OCI-LY3 (cell line): Measurements from ENCODE around the gene CEP250.

Source experiments
- H2AFZ ChIP-seq: fragments of 200-600, 300-600 bp; shearing (Covaris generic); 2 replicates; pipeline ENCODE4 v1.6.0; 2014; ENCODE audit warnings: antibody characterized with exemption, low read depth, low read length
- H3K27ac ChIP-seq: fragments of 200-600, 300-600 bp; sonication (generic); 2 replicates; pipeline ENCODE4 v1.5.1; 2014; ENCODE audit warnings: mild to moderate bottlenecking, low read length, moderate library complexity, mixed read lengths
- H3K27me3 ChIP-seq: fragments of 200-600, 300-600 bp; sonication (generic); 2 replicates; pipeline ENCODE4 v1.6.1; 2014; ENCODE audit warnings: low read depth, low read length, mixed read lengths
- H3K36me3 ChIP-seq: fragments of 200-600, 300-600 bp; sonication (generic); replicated peaks from 2 replicates; pipeline ENCODE3; 2014; ENCODE audit warnings: low read depth, low read length, mixed read lengths
- H3K4me1 ChIP-seq: fragments of 300-600, 200-600 bp; sonication (generic); 2 replicates; pipeline ENCODE4 v1.6.1; 2014; ENCODE audit warnings: low read length, mixed read lengths
- H3K4me2 ChIP-seq: fragments of 200-600, 300-600 bp; sonication (generic); 2 replicates; pipeline ENCODE4 v1.6.1; 2014; ENCODE audit warnings: low read length, mixed read lengths
- H3K4me3 ChIP-seq: fragments of 300-600, 200-600 bp; sonication (generic); 2 replicates; pipeline ENCODE4 v1.5.1; 2014; ENCODE audit warnings: antibody characterized with exemption, mild to moderate bottlenecking, low read length, moderate library complexity
- H3K79me2 ChIP-seq: fragments of 300-600, 200-600 bp; shearing (Covaris generic); 2 replicates; pipeline ENCODE4 v1.6.1; 2014; ENCODE audit warnings: mild to moderate bottlenecking, low read length, mixed read lengths
- H3K9ac ChIP-seq: fragments of 300-600, 200-600 bp; shearing (Covaris generic); 2 replicates; pipeline ENCODE4 v1.6.0; 2014; ENCODE audit warnings: mild to moderate bottlenecking, low read length, moderate library complexity
- H3K9me3 ChIP-seq: fragments of 200-600, 300-600 bp; shearing (Covaris generic); 2 replicates; pipeline ENCODE4 v1.6.1; 2014; ENCODE audit warnings: low read length, mixed read lengths; ENCODE audit not compliant: insufficient read depth
- H4K20me1 ChIP-seq: fragments of 200-600, 300-600 bp; sonication (generic); 2 replicates; pipeline ENCODE4 v1.6.1; 2016; ENCODE audit warnings: low read length, mixed read lengths; ENCODE audit not compliant: insufficient read depth
- CTCF ChIP-seq: fragments of 200-600, 300-600 bp; sonication (generic); IDR thresholded peaks from 2 replicates; pipeline ENCODE4 v1.5.1; 2014; ENCODE audit warnings: antibody characterized with exemption, low read length, low read depth
- EZH2phosphoT487 ChIP-seq: fragments of 200-600 bp; shearing (Covaris generic); IDR thresholded peaks from 2 replicates; pipeline ENCODE4 v1.6.1; 2018; ENCODE audit warnings: antibody characterized with exemption, mixed run types, low read depth

CEP250 gene

GRCh38 chr20:35462351-35462750 is 7.0 kb downstream of the CEP250 start:
- TF ChIP-seq CTCF (no peak), EZH2phosphoT487 (no peak)
- Histone ChIP-seq H3K4me2 (no peak overlapping the region), H3K9me3 (no peaks in the 10 kb centered on the region)

GRCh38 chr20:35463455-35464300 is 8.3 kb downstream of the CEP250 start:
- no peaks in the 10 kb centered on the region for H3K79me2 ChIP-seq
- no peaks in the 10 kb centered on the region for H4K20me1 ChIP-seq
- no peak overlapping the region for H2AFZ ChIP-seq
- peaks cover 43% of the 10 kb centered on the region for H3K36me3 ChIP-seq
- TF ChIP-seq EZH2phosphoT487: no peak
- TF ChIP-seq CTCF: peak; percentile 93
- H3K9me3 ChIP-seq: no peaks in the 10 kb centered on the region
- H3K4me3 ChIP-seq: no peak overlapping the region
- no peak overlapping the region for H3K9ac ChIP-seq
- H3K27me3 ChIP-seq: no peaks in the 10 kb centered on the region
- H3K4me2 ChIP-seq: no peak overlapping the region
- H3K27ac ChIP-seq: no peak overlapping the region
- peaks cover 8% of the 10 kb centered on the region for H3K4me1 ChIP-seq

More at GRCh38 chr20:35462351-35462750, 7.0 kb downstream of the CEP250 start:
- H3K4me3 ChIP-seq: no peak overlapping the region
- no peaks in the 10 kb centered on the region for H3K27me3 ChIP-seq
- peaks cover 8% of the 10 kb centered on the region for H3K4me1 ChIP-seq
- no peak overlapping the region for H2AFZ ChIP-seq
- H3K9ac ChIP-seq: no peak overlapping the region
- H4K20me1 ChIP-seq: no peaks in the 10 kb centered on the region
- H3K36me3 ChIP-seq: peaks cover 35% of the 10 kb centered on the region
- peak overlapping the region; percentile 11; the same call in 1 of the 2 replicates for H3K27ac ChIP-seq
- no peaks in the 10 kb centered on the region for H3K79me2 ChIP-seq

GRCh38 chr20:35465976-35466375 is 10.6 kb downstream of the CEP250 start:
- no peak overlapping the region for H3K4me3 ChIP-seq
- no peak overlapping the region for H2AFZ ChIP-seq
- H3K36me3 ChIP-seq: peaks cover 45% of the 10 kb centered on the region
- H3K27ac ChIP-seq: no peak overlapping the region
- H3K79me2 ChIP-seq: no peaks in the 10 kb centered on the region
- no peaks in the 10 kb centered on the region for H4K20me1 ChIP-seq
- H3K4me1 ChIP-seq: peaks cover 8% of the 10 kb centered on the region
- no peak for TF ChIP-seq CTCF
- TF ChIP-seq EZH2phosphoT487: no peak
- no peaks in the 10 kb centered on the region for H3K9me3 ChIP-seq
- no peaks in the 10 kb centered on the region for H3K27me3 ChIP-seq
- no peak overlapping the region for H3K4me2 ChIP-seq
- H3K9ac ChIP-seq: no peak overlapping the region

- Histone ChIP-seq H4K20me1 (no peaks in the 10 kb centered on the region), H3K9ac (no peak overlapping the region), H2AFZ (no peak overlapping the region), H3K4me3 (no peak overlapping the region), H3K27ac (no peak overlapping the region), H3K9me3 (no peaks in the 10 kb centered on the region), H3K4me1 (peaks cover 8% of the 10 kb centered on the region), H3K36me3 (peaks cover 53% of the 10 kb centered on the region), H3K27me3 (no peaks in the 10 kb centered on the region), H3K79me2 (no peaks in the 10 kb centered on the region), H3K4me2 (no peak overlapping the region)
- TF ChIP-seq CTCF (no peak), EZH2phosphoT487 (no peak)
These were observed 11.5 kb downstream of the CEP250 start for GRCh38 chr20:35466856-35467255.
